ENCODE results near the gene THBS4. TPM values are rescaled to one million over a fixed set of nuclear protein-coding genes. Genes with fewer than 3 reads are reported as not detected.

The THBS4 gene
- 0.04 to 0.17 TPM (median 0.13 TPM) in 4 of 5 replicates, not detected in the other for total RNA-seq (2022; extraction: Qiagen RNA extraction)

GRCh38 chr5:80034962-80035821 is at the start of gene THBS4:
Gene THBS4 (plus strand): TSS chr5:80035348. CDS start chr5:80035538, 190 bp downstream.

GRCh38 chr5:79990598-79991507 is 44.3 kb upstream of the THBS4 start, which contains the start of gene MTX3:
Gene MTX3 (minus strand): TSS chr5:79991262. CDS start chr5:79991238, 24 bp downstream.

Other genes with a start within 250 kb of the THBS4 start
- 5.2 to 6.0 TPM (median 5.5 TPM) in 5 replicates for gene MTX3, start 44.1 kb upstream of the THBS4 start, total RNA-seq (2022; extraction: Qiagen RNA extraction)
- gene SERINC5, start 220.7 kb downstream of the THBS4 start, total RNA-seq (2022; extraction: Qiagen RNA extraction): 5.0 to 6.8 TPM (median 6.0 TPM) in 5 replicates